Right kidney (tissue), 1 donor: ENCODE data around the gene QARS1.

Source experiments
- DNase-seq: peaks from one replicate; pipeline ENCODE4 v3.0.0-alpha.2; 2016

The QARS1 gene

DNA sequence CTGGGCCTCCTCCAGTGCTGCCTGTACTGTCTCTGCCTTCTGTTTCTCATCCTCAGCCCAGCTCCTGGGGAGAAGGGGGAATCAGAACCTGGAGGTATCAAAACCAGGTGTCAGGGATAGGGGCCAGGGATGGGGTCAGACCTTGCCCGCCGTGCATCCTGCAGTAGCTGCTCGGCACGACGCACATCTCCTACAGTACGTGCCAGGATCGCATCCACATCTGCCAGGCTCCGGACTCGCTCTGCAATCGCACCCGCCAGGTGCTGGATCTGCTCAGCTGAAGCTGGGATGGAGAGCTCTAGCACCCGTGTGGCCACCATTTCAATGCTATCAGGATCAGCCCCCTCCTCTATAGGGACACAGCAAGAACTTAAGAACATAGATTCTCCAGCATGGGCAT lies 17.5 kb upstream of the QARS1 start:
- no peak for DNase-seq

- no peak for DNase-seq
Observed at GRCh38 chr3:49121132-49121736, 16.7 kb upstream of the QARS1 start.

- DNase-seq = peak; percentile 91
Observed at GRCh38 chr3:49120438-49121131, 16.0 kb upstream of the QARS1 start, which contains the start of gene USP19. Gene USP19, minus strand, starts transcription at chr3:49120823. Its CDS starts 1,678 bp downstream, at chr3:49119145.

DNA sequence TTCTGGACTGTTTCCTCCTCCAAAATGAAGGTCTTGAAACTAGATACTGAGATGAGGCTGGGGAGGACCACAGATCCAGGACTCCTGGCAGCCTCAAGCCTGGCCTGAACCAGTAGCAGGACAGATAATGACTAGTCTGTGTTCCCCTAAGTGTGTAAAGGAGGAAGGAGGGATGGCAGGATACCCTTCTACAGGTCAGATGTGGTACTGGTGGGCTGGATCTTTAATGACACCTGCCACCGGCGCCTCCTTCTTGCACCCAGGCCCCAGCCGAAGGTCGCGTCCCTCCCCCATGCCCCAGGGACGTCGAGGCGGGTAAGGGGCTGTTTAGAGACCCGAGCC lies 15.5 kb upstream of the QARS1 start:
- DNase-seq = no peak

DNA sequence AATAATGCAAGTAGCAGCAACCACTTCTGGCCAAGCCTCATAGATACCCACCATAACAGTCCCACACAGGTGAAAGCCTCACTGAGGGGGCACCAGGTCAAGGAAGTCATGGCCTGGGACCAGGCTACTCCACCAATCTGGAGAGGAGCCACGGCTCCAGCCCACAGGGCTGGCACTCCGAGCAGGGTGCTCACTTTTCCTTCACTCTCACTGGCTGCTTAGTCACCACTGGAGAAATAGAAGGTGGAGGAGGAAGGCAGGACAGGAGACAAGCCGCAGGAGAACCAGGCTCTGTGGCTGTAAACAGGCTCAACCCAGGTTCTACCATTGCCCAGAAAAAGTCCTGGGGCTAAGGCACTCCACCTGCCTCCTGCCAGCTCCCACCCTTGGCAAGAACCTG lies 14.9 kb upstream of the QARS1 start:
- no peak for DNase-seq

DNA sequence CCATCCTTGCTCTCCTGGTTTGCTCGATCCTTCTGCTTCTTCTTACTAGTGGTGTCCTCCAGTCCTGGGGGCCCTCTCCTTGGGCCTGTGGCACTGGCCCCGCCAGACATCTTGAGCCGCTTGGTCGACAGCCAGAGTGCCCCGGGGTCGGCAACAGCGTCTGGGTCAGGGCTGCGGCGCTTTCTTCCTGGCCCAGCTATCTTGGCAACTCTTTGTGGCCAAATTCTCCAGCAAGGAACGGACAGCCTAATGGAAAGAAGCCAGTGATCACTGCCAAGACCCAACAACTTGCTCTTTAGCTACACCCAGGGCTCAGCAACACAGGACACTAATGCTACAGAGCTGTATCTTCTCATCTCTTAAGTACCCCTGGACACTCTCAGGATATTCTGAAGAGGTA lies 14.5 kb upstream of the QARS1 start:
- DNase-seq = no peak

GRCh38 chr3:49112262-49112661 lies 7.7 kb upstream of the QARS1 start:
- DNase-seq = no peak

DNA sequence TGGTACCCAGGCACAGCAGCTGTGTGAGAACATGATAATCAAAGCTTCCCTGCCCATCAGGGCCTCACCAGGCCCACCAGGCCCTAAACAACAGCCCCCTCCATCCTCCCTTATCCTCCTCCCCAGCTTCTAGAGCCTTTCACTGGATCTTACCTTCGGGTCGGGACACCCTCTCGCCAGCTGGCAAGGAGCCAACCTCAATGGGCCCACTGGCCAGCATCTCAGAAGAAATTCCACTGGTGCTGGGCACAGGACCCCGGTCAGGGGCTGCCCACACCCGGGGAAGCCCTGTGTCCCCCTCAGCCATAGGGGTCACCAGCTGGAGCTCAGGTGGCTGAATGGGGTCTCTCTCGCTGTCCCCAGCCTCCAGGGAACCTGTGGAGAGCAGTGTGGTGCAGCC lies 6.8 kb upstream of the QARS1 start:
- no peak for DNase-seq

DNA sequence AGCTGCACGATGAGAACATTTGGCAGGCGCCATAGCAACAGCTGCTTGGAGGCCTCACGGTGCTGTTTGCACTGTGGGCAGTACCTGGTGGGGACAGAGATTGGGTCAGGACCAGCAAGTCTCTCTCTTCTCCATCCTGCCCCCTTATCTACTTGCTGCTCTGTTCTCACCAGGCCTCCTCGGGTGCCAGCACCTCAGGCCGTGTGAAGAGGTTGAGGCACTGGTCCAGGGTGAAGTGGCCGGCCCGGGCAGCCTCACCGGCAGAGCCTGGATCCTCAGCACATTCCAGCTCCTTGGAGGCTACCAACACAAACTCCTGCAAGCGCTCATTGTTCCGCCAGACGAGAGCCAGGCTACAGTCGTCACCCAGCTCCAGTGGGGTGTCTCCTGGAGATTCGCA lies 6.2 kb upstream of the QARS1 start:
- no peak for DNase-seq

GRCh38 chr3:49108346-49108745 lies 3.8 kb upstream of the QARS1 start:
- no peak for DNase-seq

DNA sequence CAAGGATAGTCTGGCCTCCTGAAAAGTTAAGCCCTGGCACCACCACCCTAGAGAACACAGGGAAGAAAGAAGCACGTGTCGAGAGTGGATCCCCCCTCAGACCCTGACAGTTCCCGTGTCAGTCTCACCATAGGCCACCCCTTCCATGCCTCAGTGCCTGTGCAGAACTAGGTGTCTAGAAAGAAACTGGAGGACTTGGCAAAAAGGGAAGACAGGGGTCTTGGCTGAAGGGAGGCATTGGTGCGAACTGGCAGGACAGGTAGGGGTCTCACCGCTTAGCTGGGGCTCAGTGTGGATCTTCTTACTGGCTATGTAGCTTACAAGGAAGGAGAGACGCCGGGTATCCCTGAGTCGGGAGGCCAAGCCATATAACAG lies 518 bp downstream of the QARS1 start:
- DNase-seq = no peak

GRCh38 chr3:49100046-49100615 lies 4.4 kb downstream of the QARS1 start:
- no peak for DNase-seq

DNA sequence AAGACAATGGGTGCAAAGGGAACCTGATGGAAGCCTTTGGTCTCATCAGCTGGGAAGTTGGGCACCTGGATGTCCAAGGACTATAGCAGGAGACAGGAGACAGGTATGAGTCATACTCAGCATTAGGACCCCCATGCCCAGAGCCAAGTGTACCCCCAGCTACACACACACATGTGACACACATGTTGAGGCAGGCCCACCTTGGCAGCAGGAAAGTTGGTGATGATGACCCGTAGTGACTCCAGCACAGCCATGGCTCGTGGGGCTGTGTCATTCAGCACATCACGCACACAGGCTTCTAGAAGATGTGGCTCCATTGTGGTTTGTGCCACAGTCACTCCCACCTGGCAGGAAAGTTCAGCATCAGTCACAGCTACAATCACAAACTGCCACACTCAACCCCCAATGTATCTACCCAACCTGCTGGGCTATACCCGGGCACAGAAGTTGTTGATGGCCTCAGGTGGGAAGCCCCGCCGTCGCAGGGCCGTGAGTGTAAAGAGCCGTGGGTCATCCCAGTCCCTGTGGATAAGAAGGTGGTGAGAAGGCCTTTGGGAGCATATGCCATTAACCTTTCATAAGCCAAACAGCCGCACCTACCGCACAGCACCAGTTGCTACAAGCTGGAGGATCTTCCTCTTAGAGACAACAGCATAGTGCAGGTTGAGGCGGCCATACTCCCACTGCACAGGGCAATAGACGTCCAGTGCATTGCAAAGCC lies 5.5 kb downstream of the QARS1 start:
- DNase-seq = no peak

GRCh38 chr3:49098429-49098828 lies 6.1 kb downstream of the QARS1 start:
- DNase-seq = no peak

DNA sequence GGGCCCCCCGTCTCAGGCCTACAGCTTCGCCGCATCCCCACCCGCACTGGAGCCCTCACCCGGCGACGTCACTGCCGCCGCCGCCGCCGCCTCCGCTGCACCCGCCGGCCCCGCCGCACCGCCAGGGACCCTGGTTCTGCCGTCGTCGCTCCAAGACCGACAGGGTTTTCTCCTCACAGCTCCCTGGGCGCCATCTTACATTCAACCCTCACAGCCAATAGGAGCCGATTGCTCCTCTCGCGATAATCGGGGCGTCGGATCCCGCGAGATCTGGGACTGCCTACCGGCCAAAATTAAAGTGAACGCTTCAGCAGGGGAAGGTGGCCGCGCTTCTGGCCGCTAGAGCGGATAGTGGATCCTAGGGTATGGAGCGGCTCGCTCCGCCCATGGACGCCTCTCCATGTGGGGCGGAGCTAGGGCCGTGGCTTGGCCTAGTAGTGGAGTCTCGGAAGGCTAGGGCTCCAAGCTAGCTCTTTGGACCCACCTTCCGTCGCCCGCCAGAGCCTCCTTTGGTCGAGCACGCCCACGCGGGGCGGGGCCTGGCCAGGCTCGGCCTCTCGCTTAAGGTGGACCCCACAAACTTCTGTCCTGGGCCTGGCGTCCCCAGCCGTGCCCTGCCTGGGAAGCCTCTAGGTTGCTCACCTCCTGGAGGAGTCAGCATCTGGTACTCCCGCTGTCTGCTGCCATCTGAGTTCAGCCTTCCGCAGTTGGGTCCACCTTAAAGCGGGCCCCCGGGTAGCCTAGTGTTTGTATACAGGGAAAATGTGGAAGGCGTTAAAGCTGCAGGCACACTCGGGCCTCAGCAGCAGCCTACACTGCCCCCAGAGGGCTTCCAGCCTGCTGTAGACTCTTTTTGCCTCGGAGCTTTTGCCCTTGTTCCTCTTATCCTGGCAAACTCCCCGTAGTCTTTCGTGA lies 10.4 kb downstream of the QARS1 start, which contains the start of gene QRICH1:
Gene QRICH1, minus strand, starts transcription at position 219 of the 915 bp plus-strand sequence. CDS start 17,054 bp downstream, outside the sequence.
- DNase-seq = peak; percentile 99

DNA sequence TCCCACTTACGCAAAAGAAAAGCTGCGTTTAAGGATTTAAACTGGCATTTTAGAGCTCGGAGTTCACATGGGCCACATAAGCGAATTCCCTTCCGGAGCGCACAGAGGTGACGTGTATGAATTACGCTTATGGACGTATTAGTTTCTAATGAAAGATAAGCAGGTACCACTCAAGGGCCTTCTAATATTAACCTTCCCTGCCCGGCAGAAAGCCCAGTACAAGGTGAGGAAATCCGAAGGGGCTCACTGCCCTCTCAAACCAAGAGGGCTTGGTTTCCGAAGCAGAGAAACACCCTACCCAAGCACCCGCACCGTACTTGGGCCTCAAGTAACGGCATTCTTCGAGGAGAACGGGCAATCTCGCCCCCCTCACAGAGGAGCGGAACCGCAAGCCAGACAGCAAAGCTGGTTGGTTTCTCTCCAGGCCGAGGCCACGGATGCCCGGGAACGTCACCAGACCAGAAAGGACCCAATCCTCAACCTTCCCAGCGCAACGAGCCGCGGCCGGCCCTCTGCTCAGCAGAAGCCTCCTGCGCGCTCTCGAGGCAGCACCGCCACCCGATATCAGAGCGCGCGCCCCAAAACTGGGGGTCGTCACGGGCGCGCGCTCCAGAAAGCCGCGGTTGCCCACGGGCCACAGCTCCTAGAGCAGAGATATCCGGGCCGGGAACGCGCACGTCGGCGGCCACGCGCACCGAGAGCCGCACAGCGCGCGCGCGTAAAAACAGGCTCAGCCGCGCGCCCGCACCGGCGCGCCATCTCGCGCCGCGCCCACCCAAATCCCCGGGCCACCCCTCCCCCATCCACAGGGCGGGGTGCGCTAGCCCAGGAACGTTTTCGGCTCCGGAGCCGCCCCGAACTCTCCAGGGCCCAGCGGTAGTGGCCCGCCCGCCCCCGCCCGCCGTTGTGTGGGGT lies 11.4 kb downstream of the QARS1 start:
- DNase-seq = peak; percentile 90

GRCh38 chr3:49081429-49081828 lies 23.1 kb downstream of the QARS1 start:
- no peak for DNase-seq

DNA sequence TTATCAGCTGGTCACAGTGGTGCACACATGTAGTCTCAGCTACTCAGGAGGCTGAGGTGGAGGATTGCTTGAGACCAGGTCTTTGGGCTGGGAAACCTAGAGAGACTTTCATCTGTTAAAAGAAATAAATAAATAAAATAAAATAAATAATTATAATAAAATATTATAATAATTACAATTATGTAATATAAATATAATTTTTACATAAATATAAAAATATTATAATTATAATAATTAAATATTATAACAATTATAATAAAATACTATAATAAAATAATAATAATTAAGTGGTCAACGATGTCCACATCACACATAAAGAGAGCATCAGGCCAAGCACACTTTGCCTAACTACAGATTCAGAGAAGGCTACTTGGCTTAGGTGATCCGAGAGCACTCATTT lies 25.3 kb downstream of the QARS1 start:
- no peak for DNase-seq

- no peak for DNase-seq
Observed at GRCh38 chr3:49076646-49077045, 27.9 kb downstream of the QARS1 start.

DNA sequence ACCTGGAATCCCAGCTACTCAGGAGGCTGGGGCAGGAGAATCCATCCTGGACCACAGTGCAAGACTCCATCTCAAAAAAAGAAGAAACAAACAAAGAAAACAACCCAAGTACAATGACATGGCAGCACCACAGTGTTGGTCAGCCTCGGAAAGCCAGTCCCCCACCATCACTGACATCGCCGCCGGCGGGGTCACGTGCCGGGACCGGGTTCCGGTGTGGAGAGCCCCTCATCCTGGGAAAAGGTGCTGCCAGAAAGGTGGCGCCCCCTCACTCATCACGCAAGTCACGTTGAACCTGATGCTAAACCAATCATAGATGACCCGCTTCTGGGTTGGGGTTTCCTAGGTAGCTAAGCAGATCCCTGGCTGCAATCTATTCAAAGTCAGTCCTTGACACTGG lies 28.4 kb downstream of the QARS1 start:
- DNase-seq = no peak

- DNase-seq = no peak
Observed at GRCh38 chr3:49058011-49058410, 46.5 kb downstream of the QARS1 start.
